HAP-1 (cell line): ENCODE data around the gene BMP10.

Experiments used
- DNase-seq, 2 experiments: peaks; one replicate each; pipeline ENCODE4 v3.0.0-alpha.2; 2016 to 2020; ENCODE audit warnings: low spot score in 2 of 2
- H3K27me3 ChIP-seq: fragments of 250-450 bp; sonication (Bioruptor Pico); 2 replicates; pipeline ENCODE4 v1.5.1; 2020; ENCODE audit warnings: low read depth, mild to moderate bottlenecking, moderate library complexity
- H3K36me3 ChIP-seq: fragments of 250-450 bp; sonication (Bioruptor Pico); replicated peaks from 2 replicates; pipeline ENCODE4 v1.5.1; 2020; ENCODE audit warnings: mild to moderate bottlenecking
- H3K4me1 ChIP-seq: fragments of 250-450 bp; sonication (Bioruptor Pico); 2 replicates; pipeline ENCODE4 v1.5.1; 2020; ENCODE audit warnings: mild to moderate bottlenecking
- H3K4me3 ChIP-seq: fragments of 250-450 bp; sonication (Bioruptor Pico); 2 replicates; pipeline ENCODE4 v1.5.1; 2020; ENCODE audit warnings: mild to moderate bottlenecking, moderate library complexity
- H3K9me3 ChIP-seq: fragments of 250-450 bp; sonication (Bioruptor Pico); 2 replicates; pipeline ENCODE4 v1.5.1; 2020; ENCODE audit warnings: mild to moderate bottlenecking, moderate library complexity
- in situ Hi-C: fragments of 300-500 bp; cut with MboI; formaldehyde crosslinking; loops from 3 replicates; pipeline ENCODE4 v1.14.3; 2020; ENCODE audit warnings: low sequenced_read_pairs, inconsistent platforms, mixed read lengths

Gene BMP10

GRCh38 chr2:68835621-68836020 is 35.6 kb downstream of the BMP10 start:
- no peak for DNase-seq
- no peaks in the 10 kb centered on the region for H3K4me1 ChIP-seq
- H3K27me3 ChIP-seq, result 0 out of 2 replicates have a peak, but pooled peaks cover 3% of the 10 kb centered on the region
- in situ Hi-C loops, result no loop called here
- no peak overlapping the region for H3K4me3 ChIP-seq
- H3K9me3 ChIP-seq, result no peaks in the 10 kb centered on the region
- no peaks in the 10 kb centered on the region for H3K36me3 ChIP-seq

GRCh38 chr2:68834737-68835376 is 36.3 kb downstream of the BMP10 start:
- Histone ChIP-seq H3K4me3 (no peak overlapping the region), H3K27me3 (0 out of 2 replicates have a peak, but pooled peaks cover 3% of the 10 kb centered on the region)
- DNase-seq, result no peak

GRCh38 chr2:68833162-68833561 is 38.0 kb downstream of the BMP10 start:
- no peaks in the 10 kb centered on the region for H3K9me3 ChIP-seq
- 0 out of 2 replicates have a peak, but pooled peaks cover 3% of the 10 kb centered on the region for H3K27me3 ChIP-seq
- no peaks in the 10 kb centered on the region for H3K36me3 ChIP-seq
- DNase-seq, result no peak
- in situ Hi-C loops, result no loop called here
- H3K4me3 ChIP-seq, result no peak overlapping the region
- peaks cover 3% of the 10 kb centered on the region; the same call in 1 of the 2 replicates for H3K4me1 ChIP-seq

More at GRCh38 chr2:68834737-68835376, 36.3 kb downstream of the BMP10 start:
- H3K9me3 ChIP-seq, result no peaks in the 10 kb centered on the region
- H3K4me1 ChIP-seq, result no peaks in the 10 kb centered on the region
- in situ Hi-C loops, result no loop called here
- H3K36me3 ChIP-seq, result no peaks in the 10 kb centered on the region

- Histone ChIP-seq H3K27me3 (0 out of 2 replicates have a peak, but pooled peaks cover 3% of the 10 kb centered on the region), H3K9me3 (no peaks in the 10 kb centered on the region), H3K4me1 (peaks cover 3% of the 10 kb centered on the region; the same call in 1 of the 2 replicates), H3K36me3 (no peaks in the 10 kb centered on the region), H3K4me3 (no peak overlapping the region)
- in situ Hi-C loops, result no loop called here
- no peak for DNase-seq
Measured at GRCh38 chr2:68832233-68832869, 38.8 kb downstream of the BMP10 start.

GRCh38 chr2:68831686-68832232 is 39.4 kb downstream of the BMP10 start:
- Histone ChIP-seq H3K4me3 (no peak overlapping the region), H3K9me3 (no peaks in the 10 kb centered on the region), H3K36me3 (no peaks in the 10 kb centered on the region), H3K4me1 (peaks cover 3% of the 10 kb centered on the region; the same call in 1 of the 2 replicates), H3K27me3 (0 out of 2 replicates have a peak, but pooled peaks cover 3% of the 10 kb centered on the region)
- no peak for DNase-seq
- in situ Hi-C loops, result no loop called here

GRCh38 chr2:68829749-68830148 is 41.4 kb downstream of the BMP10 start:
- Histone ChIP-seq H3K36me3 (no peaks in the 10 kb centered on the region), H3K4me1 (peaks cover 3% of the 10 kb centered on the region; the same call in 1 of the 2 replicates), H3K4me3 (no peak overlapping the region), H3K27me3 (0 out of 2 replicates have a peak, but pooled peaks cover 3% of the 10 kb centered on the region), H3K9me3 (no peaks in the 10 kb centered on the region)
- in situ Hi-C loops, result no loop called here
- no peak for DNase-seq

- in situ Hi-C loops, result no loop called here
- Histone ChIP-seq H3K36me3 (no peaks in the 10 kb centered on the region), H3K4me3 (no peak overlapping the region), H3K4me1 (peaks cover 3% of the 10 kb centered on the region; the same call in 1 of the 2 replicates), H3K9me3 (no peaks in the 10 kb centered on the region), H3K27me3 (no peaks in the 10 kb centered on the region)
- DNase-seq, result peak; percentile 70 to 81
Measured at GRCh38 chr2:68828887-68829708, 42.1 kb downstream of the BMP10 start.

GRCh38 chr2:68827666-68828065 is 43.5 kb downstream of the BMP10 start:
- no peak for DNase-seq
- H3K27me3 ChIP-seq, result no peaks in the 10 kb centered on the region
- in situ Hi-C loops, result no loop called here
- no peak overlapping the region for H3K4me3 ChIP-seq
- H3K9me3 ChIP-seq, result no peaks in the 10 kb centered on the region
- H3K36me3 ChIP-seq, result no peaks in the 10 kb centered on the region
- peaks cover 3% of the 10 kb centered on the region; the same call in 1 of the 2 replicates for H3K4me1 ChIP-seq

GRCh38 chr2:68825866-68826265 is 45.3 kb downstream of the BMP10 start:
- peaks cover 3% of the 10 kb centered on the region; the same call in 1 of the 2 replicates for H3K4me1 ChIP-seq
- DNase-seq, result no peak
- H3K27me3 ChIP-seq, result no peaks in the 10 kb centered on the region
- in situ Hi-C loops, result no loop called here
- H3K9me3 ChIP-seq, result no peaks in the 10 kb centered on the region
- no peak overlapping the region for H3K4me3 ChIP-seq
- no peaks in the 10 kb centered on the region for H3K36me3 ChIP-seq

- H3K27me3 ChIP-seq, result no peaks in the 10 kb centered on the region
- H3K4me3 ChIP-seq, result no peak overlapping the region
- in situ Hi-C loops, result no loop called here
- H3K9me3 ChIP-seq, result no peaks in the 10 kb centered on the region
- no peaks in the 10 kb centered on the region for H3K36me3 ChIP-seq
- peaks cover 3% of the 10 kb centered on the region; the same call in 1 of the 2 replicates for H3K4me1 ChIP-seq
- no peak for DNase-seq
Measured at GRCh38 chr2:68824831-68825230, 46.4 kb downstream of the BMP10 start.

- Histone ChIP-seq H3K9me3 (no peaks in the 10 kb centered on the region), H3K27me3 (no peaks in the 10 kb centered on the region), H3K4me3 (no peak overlapping the region), H3K36me3 (no peaks in the 10 kb centered on the region), H3K4me1 (no peaks in the 10 kb centered on the region)
- in situ Hi-C loops, result no loop called here
- no peak for DNase-seq
Measured at GRCh38 chr2:68822207-68822872, 48.9 kb downstream of the BMP10 start.

- H3K27me3 ChIP-seq, result no peaks in the 10 kb centered on the region
- no peaks in the 10 kb centered on the region for H3K36me3 ChIP-seq
- DNase-seq, result no peak
- H3K9me3 ChIP-seq, result no peaks in the 10 kb centered on the region
- in situ Hi-C loops, result no loop called here
- H3K4me3 ChIP-seq, result no peak overlapping the region
- peaks cover 5% of the 10 kb centered on the region; the same call in 1 of the 2 replicates for H3K4me1 ChIP-seq
Measured at GRCh38 chr2:68819556-68819955, 51.6 kb downstream of the BMP10 start.

GRCh38 chr2:68817306-68817705 is 53.9 kb downstream of the BMP10 start:
- Histone ChIP-seq H3K4me3 (no peak overlapping the region), H3K4me1 (peaks cover 5% of the 10 kb centered on the region; the same call in 1 of the 2 replicates), H3K9me3 (no peaks in the 10 kb centered on the region), H3K27me3 (no peaks in the 10 kb centered on the region), H3K36me3 (no peaks in the 10 kb centered on the region)
- in situ Hi-C loops, result no loop called here
- DNase-seq, result no peak
